ENCODE data around the gene HDDC3. TPM values are rescaled to one million over a fixed set of nuclear protein-coding genes. Genes with fewer than 3 reads are reported as not detected.
"Not testable (repeated sequence)": the region's sequence is repeated elsewhere in the genome, so short reads cannot be mapped to it uniquely, and the experiment has no call there.

Gene HDDC3
- total and polyA plus RNA-seq, 2 donors (not counting 3 experiments of a cell fraction or from before 2014, with no cell fraction given) = 16.0 to 20.2 TPM

DNA sequence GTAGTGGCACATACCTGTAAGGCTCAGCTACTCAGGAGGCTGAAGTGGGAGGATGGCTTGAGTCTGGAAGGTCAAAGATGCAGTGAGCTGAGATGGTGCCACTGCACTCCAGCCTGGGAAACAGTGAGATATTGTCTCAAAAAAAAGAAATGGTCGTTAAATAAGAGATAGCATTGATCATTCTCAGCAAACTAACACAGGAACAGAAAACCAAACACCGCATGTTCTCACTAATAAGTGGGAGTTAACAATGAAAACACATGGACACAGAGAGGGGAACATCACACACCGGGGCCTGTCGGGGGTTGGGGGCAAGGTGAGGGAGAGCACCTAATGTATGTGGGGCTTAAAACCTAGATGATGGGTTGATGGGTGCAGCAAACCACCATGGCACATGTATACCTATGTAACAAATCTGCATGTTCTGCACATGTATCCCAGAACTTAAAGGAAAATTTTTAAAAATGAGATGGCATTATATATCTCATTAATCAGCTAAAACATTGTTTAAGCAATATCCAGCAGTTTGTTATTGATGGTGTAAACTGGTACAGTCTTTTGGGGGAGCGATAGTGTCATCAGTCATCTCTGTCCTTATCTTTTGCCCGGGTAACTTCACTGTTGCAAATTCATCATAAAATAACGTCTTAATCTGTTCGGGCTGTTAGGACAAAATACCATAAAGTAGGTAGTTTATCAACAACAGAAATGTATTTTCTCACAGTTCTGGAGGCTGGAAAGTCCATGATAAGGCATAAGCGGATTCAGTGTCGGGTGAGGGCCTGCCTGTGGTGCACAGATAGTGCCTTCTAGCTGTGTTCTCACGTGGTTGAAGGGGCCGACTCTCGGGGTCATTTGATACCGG lies 30.9 kb downstream of the HDDC3 start:
- intact Hi-C loops (cut with micrococcal nuclease) = loop anchor here (1.0 kb wide), 1 partner anchor 30 kb away; no protein-coding TSS in a partner anchor
- TF ChIP-seq EZH2 (IDR thresholded peaks at IDR 0.05; ENCODE audit: borderline replicate concordance, low read depth, low read length, severe bottlenecking) = no peak
- TF ChIP-seq POLR2A (IDR thresholded peaks at IDR 0.05; ENCODE audit: low read depth, low read length) = no peak
- no peak for TF ChIP-seq JUN (IDR thresholded peaks at IDR 0.05; ENCODE audit: borderline replicate concordance, insufficient read depth, insufficient read length, low read depth)
- TF ChIP-seq, protein P1, sequence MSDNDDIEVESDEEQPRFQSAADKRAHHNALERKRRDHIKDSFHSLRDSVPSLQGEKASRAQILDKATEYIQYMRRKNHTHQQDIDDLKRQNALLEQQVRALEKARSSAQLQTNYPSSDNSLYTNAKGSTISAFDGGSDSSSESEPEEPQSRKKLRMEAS (IDR thresholded peaks at IDR 0.05; ENCODE audit: insufficient read depth, insufficient read length) = no peak

DNA sequence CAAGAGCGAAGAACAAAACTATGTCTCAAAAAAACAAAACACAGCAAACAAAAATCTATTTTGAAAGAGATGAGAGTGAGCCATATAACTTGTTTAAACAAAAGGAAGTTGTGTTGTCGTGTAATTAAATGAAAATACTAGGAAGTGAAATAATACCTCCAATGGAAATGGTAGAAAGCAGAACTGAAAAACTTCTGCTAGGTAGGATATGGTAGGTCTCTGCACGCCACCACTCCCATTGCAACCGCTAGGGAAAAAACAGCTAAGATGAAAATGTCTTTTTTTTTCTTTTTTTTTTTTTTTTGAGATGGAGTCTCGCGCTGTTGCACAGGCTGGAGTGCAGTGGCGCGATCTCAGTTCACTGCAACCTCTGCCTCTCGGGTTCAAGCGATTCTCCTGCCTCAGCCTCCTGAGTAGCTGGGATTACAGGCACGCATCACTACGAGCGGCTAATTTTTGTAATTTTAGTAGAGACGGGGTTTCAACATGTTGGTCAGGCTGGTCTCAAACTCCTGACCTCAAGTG lies 35.2 kb downstream of the HDDC3 start:
- FAIRE-seq = not testable (repeated sequence)

More for the DNA sequence above, 30.9 kb downstream of the HDDC3 start:
- dilution Hi-C loops (cut with MboI; ENCODE audit: extremely low pct_ligation_motif_present, low sequenced_read_pairs) = no loop called here
- Histone ChIP-seq H3K27ac (ENCODE audit: insufficient read depth, low read depth, low read length) (peak overlapping the region; percentile 51), H3K9me3 (replicated peaks; ENCODE audit: control insufficient read depth, insufficient read depth, low read length) (no peaks in the 10 kb centered on the region), H3K4me1 (ENCODE audit: control insufficient read depth, extremely low read depth, insufficient read depth, low read length) (peaks cover 17% of the 10 kb centered on the region), H3K27me3 (ENCODE audit: control insufficient read depth in 2 of 2, insufficient read depth in 2 of 2, low read length in 2 of 2) (no peaks in the 10 kb centered on the region), H3K9ac (replicated peaks; ENCODE audit: extremely low read depth, insufficient read depth, low read length) (peak overlapping the region; percentile 58), H4K20me1 (replicated peaks; ENCODE audit: control insufficient read depth, extremely low read depth, insufficient read depth, low read length) (no peaks in the 10 kb centered on the region), H3K4me2 (ENCODE audit: insufficient read depth, low read length) (peak overlapping the region; percentile 92), H3K4me3 (replicated peaks in 1 of 3; ENCODE audit: insufficient read depth in 1 of 3, low read depth in 1 of 3, low read length in 3 of 3) (peak overlapping the region in 1 of 3 experiments; percentile 63), H3K9me1 (replicated peaks; ENCODE audit: control insufficient read depth, extremely low read depth, insufficient read depth, low read length) (no peaks in the 10 kb centered on the region), H2AFZ (ENCODE audit: low read depth, low read length) (peak overlapping the region; percentile 94), H3K36me3 (ENCODE audit: control insufficient read depth in 2 of 2, extremely low read depth in 1 of 2, insufficient read depth in 2 of 2, low read length in 2 of 2) (peaks cover 0 to 12% of the 10 kb centered on the region in 2 experiments), H3K79me2 (ENCODE audit: control insufficient read depth, insufficient read depth, low read length) (peaks cover 4% of the 10 kb centered on the region)
- DNase-seq (ENCODE audit: low read depth, low spot score) = no peak
- ChIA-PET POLR2A (interaction anchor here (1.1 kb wide), 1 partner anchor 252 kb away, joined by 3 read pairs; no protein-coding TSS in a partner anchor), CTCF (interaction anchor here (1.1 to 7.3 kb wide), 3 partner anchors 31 to 611 kb away, joined by 3 to 57 read pairs (median 4); partner anchors contain the start of gene HDDC3)
- no peak for FAIRE-seq
- BruUV-seq (replicated peaks) = no TSS peak

More for the DNA sequence above, 35.2 kb downstream of the HDDC3 start:
- H3K9ac ChIP-seq (replicated peaks; ENCODE audit: extremely low read depth, insufficient read depth, low read length); H3K4me1 ChIP-seq (ENCODE audit: control insufficient read depth, extremely low read depth, insufficient read depth, low read length); dilution Hi-C loops (cut with MboI; ENCODE audit: extremely low pct_ligation_motif_present, low sequenced_read_pairs); DNase-seq (ENCODE audit: low read depth, low spot score); H3K79me2 ChIP-seq (ENCODE audit: control insufficient read depth, insufficient read depth, low read length); H3K4me3 ChIP-seq (replicated peaks in 1 of 3; ENCODE audit: insufficient read depth in 1 of 3, low read depth in 1 of 3, low read length in 3 of 3); POLR2A ChIA-PET; BruUV-seq (replicated peaks); H2AFZ ChIP-seq (ENCODE audit: low read depth, low read length); intact Hi-C loops (cut with micrococcal nuclease); H3K9me1 ChIP-seq (replicated peaks; ENCODE audit: control insufficient read depth, extremely low read depth, insufficient read depth, low read length); H3K9me3 ChIP-seq (replicated peaks; ENCODE audit: control insufficient read depth, insufficient read depth, low read length); H3K27me3 ChIP-seq (ENCODE audit: control insufficient read depth in 2 of 2, insufficient read depth in 2 of 2, low read length in 2 of 2); H4K20me1 ChIP-seq (replicated peaks; ENCODE audit: control insufficient read depth, extremely low read depth, insufficient read depth, low read length); H3K27ac ChIP-seq (ENCODE audit: insufficient read depth, low read depth, low read length); H3K4me2 ChIP-seq (ENCODE audit: insufficient read depth, low read length): not testable (repeated sequence)
- peaks cover 7 to 24% of the 10 kb centered on the region in 2 experiments for H3K36me3 ChIP-seq (ENCODE audit: control insufficient read depth in 2 of 2, extremely low read depth in 1 of 2, insufficient read depth in 2 of 2, low read length in 2 of 2)
- CTCF ChIA-PET = interaction anchor here (0.6 to 3.7 kb wide), 4 partner anchors 11 to 249 kb away, joined by 3 to 18 read pairs (median 5); partner anchors contain the start of gene HDDC3
